HepG2 (cell line): ENCODE measurements around the gene CCT7. TPM values are rescaled to one million over a fixed set of nuclear protein-coding genes. Genes with fewer than 3 reads are reported as not detected.

Source experiments
- ARNT2 ChIP-seq: sonication (generic); formaldehyde crosslinking; IDR thresholded peaks from 2 replicates; pipeline ENCODE4 v1.8.0; 2022; ENCODE audit warnings: mild to moderate bottlenecking, low read depth, missing genetic modification reagents, moderate library complexity
- CTCF ChIP-seq: sonication (generic); formaldehyde crosslinking; IDR thresholded peaks from 2 replicates; pipeline ENCODE4 v1.5.0; 2020; ENCODE audit warnings: mild to moderate bottlenecking, missing genetic modification reagents, moderate library complexity
- FOXP4 ChIP-seq: sonication (generic); formaldehyde crosslinking; IDR thresholded peaks from 2 replicates; pipeline ENCODE4 v1.4.0; 2020; ENCODE audit warnings: missing genetic modification reagents
- HNF1A ChIP-seq, 2 experiments: sonication (generic) in 1 of 2; formaldehyde crosslinking in 1 of 2; IDR thresholded peaks; 2 replicates each; pipeline versions ENCODE4 v1.4.0 to v1.6.1; 2016 to 2020; ENCODE audit warnings: borderline replicate concordance in 1 of 2, low read depth in 1 of 2, mild to moderate bottlenecking in 1 of 2, missing genetic modification reagents in 1 of 2
- KAT2B ChIP-seq: fragments of 150-350 bp; IDR thresholded peaks from 2 replicates; pipeline ENCODE4 v1.6.1; 2014; ENCODE audit warnings: low read depth, low read length, borderline replicate concordance
- KDM2A ChIP-seq: sonication (generic); formaldehyde crosslinking; IDR thresholded peaks from 2 replicates; pipeline ENCODE4 v1.4.0; 2020; ENCODE audit warnings: low read depth, missing genetic modification reagents, borderline replicate concordance
- MAZ ChIP-seq, 2 experiments: sonication (generic) in 1 of 2; formaldehyde crosslinking in 1 of 2; IDR thresholded peaks; 2 replicates each; pipeline versions ENCODE4 v1.5.0 to v1.6.1; 2012 to 2020; ENCODE audit warnings: low read depth in 2 of 2, mild to moderate bottlenecking in 2 of 2, borderline replicate concordance in 1 of 2, improper control_type of control experiment in 1 of 2, low read length in 1 of 2, missing genetic modification reagents in 1 of 2, moderate library complexity in 1 of 2
- MYPOP ChIP-seq: sonication (generic); formaldehyde crosslinking; IDR thresholded peaks from 2 replicates; pipeline ENCODE4 v1.8.1; 2023; ENCODE audit warnings: mild to moderate bottlenecking, moderate library complexity, missing genetic modification reagents
- NFE2L1 ChIP-seq: sonication (generic); formaldehyde crosslinking; IDR thresholded peaks from 2 replicates; pipeline ENCODE4 v1.4.0; 2020; ENCODE audit warnings: missing genetic modification reagents, mild to moderate bottlenecking, borderline replicate concordance
- SAP130 ChIP-seq: IDR thresholded peaks from 2 replicates; pipeline ENCODE4 v1.6.1; 2016; ENCODE audit warnings: low read depth
- ZBTB44 ChIP-seq: sonication (generic); formaldehyde crosslinking; IDR thresholded peaks from 2 replicates; pipeline ENCODE4 v1.4.0; 2020; ENCODE audit warnings: missing genetic modification reagents
- ZFP36L2 ChIP-seq: sonication (generic); formaldehyde crosslinking; IDR thresholded peaks from 2 replicates; pipeline ENCODE4 v1.4.0; 2020; ENCODE audit warnings: missing genetic modification reagents
- ZNF274 ChIP-seq: sonication (generic); formaldehyde crosslinking; IDR thresholded peaks from 2 replicates; pipeline ENCODE4 v1.5.1; 2020; ENCODE audit warnings: mild to moderate bottlenecking, missing genetic modification reagents
- ZNF747 ChIP-seq: sonication (generic); formaldehyde crosslinking; IDR thresholded peaks from 2 replicates; pipeline ENCODE4 v1.8.1; 2023; ENCODE audit warnings: missing genetic modification reagents, mild to moderate bottlenecking, borderline replicate concordance
- ZNF792 ChIP-seq: IDR thresholded peaks from 2 replicates; pipeline ENCODE4 v1.6.1; 2016
- ZSCAN29 ChIP-seq: sonication (generic); formaldehyde crosslinking; conservative IDR thresholded peaks from 2 replicates; pipeline ENCODE4 v1.4.0; 2020; ENCODE audit warnings: mild to moderate bottlenecking, missing genetic modification reagents
- polyA plus RNA-seq, 8 experiments: library from polyadenylated mRNA; depleted of rRNA in 3 of 8; stranded (reverse) in 7 of 8; unstranded in 1 of 8; fragments of >200 nt; fragmentation: Illumina TruSeq in 4 of 8; extraction: Trizol in 4 of 8; gene quantifications; 2 replicates each; pipeline versions ENCODE4 v1.2.1 to v1.2.3, GENCODE V29; 2011 to 2016; ENCODE audit warnings: low read depth in 4 of 8, missing spikeins in 1 of 8, mixed read lengths in 1 of 8; ENCODE audit not compliant: insufficient read depth in 1 of 8
- total RNA-seq, 5 experiments: library from RNA; depleted of rRNA; stranded (reverse); fragments of >200 nt; fragmentation: Illumina TruSeq; extraction: Trizol; gene quantifications; 2 replicates each; pipeline ENCODE4 v1.2.3, GENCODE V29; 2016; ENCODE audit warnings: low read depth in 1 of 5

Gene CCT7
- total and polyA plus RNA-seq, 2 of the 13 experiments (the other 11 are each of a cell fraction or from before 2014, with no cell fraction given), result 347 to 517 TPM

GRCh38 chr2:73212448-73213176, 21.5 kb upstream of the CCT7 start (continued):
- TF ChIP-seq MAZ (IDR thresholded peaks at IDR 0.05; ENCODE audit: borderline replicate concordance, low read depth, low read length) (no peak), MAZ (CRISPR knock-in tag; IDR thresholded peaks at IDR 0.05; ENCODE audit: low read depth) (0 out of 2 replicates have a peak, but pooled peaks have one; percentile 63), KAT2B (no peak), HNF1A (IDR thresholded peaks at IDR 0.05; ENCODE audit: low read depth) (no peak), HNF1A (CRISPR knock-in tag; IDR thresholded peaks at IDR 0.05; ENCODE audit: borderline replicate concordance) (0 out of 2 replicates have a peak, but pooled peaks have one; percentile 10), CTCF (CRISPR knock-in tag) (peak; percentile 98), ZNF747 (CRISPR knock-in tag) (0 out of 2 replicates have a peak, but pooled peaks have one; percentile 3), KDM2A (CRISPR knock-in tag) (peak; percentile 66), ZBTB44 (CRISPR knock-in tag) (no peak), FOXP4 (CRISPR knock-in tag) (no peak), ZNF792 (CRISPR knock-in tag) (0 out of 2 replicates have a peak, but pooled peaks have one; percentile 20), MYPOP (CRISPR knock-in tag) (peak; percentile 34; the same call in 1 of the 2 replicates), ZFP36L2 (no peak), ZNF274 (0 out of 2 replicates have a peak, but pooled peaks have one; percentile 51), ZSCAN29 (CRISPR knock-in tag) (0 out of 2 replicates have a peak, but pooled peaks have one; percentile 34), NFE2L1 (CRISPR knock-in tag) (no peak), ARNT2 (CRISPR knock-in tag) (peak; percentile 32; the same call in 1 of the 2 replicates), SAP130 (peak; percentile 68)
